Endothelial cell (in vitro differentiated cells): ENCODE results near the gene JUN. TPM values are rescaled to one million over a fixed set of nuclear protein-coding genes. Genes with fewer than 3 reads are reported as not detected.

ENCODE experiments used
- DNase-seq: peaks from one replicate; pipeline ENCODE4 v3.0.0; 2021; ENCODE audit warnings: low spot score
- H3K27ac Mint-ChIP-seq: one replicate; pipeline ENCODE4 v1.8.0; 2021; ENCODE audit warnings: mixed read lengths, inconsistent platforms; ENCODE audit not compliant: unreplicated experiment
- H3K27me3 Mint-ChIP-seq: one replicate; pipeline ENCODE4 v1.8.0; 2021; ENCODE audit warnings: mild to moderate bottlenecking, moderate library complexity, mixed read lengths, inconsistent platforms; ENCODE audit not compliant: unreplicated experiment
- H3K36me3 Mint-ChIP-seq: one replicate; pipeline ENCODE4 v1.8.0; 2021; ENCODE audit warnings: mild to moderate bottlenecking, low read depth, mixed read lengths, inconsistent platforms; ENCODE audit not compliant: unreplicated experiment
- H3K4me1 Mint-ChIP-seq: one replicate; pipeline ENCODE4 v1.8.0; 2021; ENCODE audit warnings: mild to moderate bottlenecking, mixed read lengths, inconsistent platforms; ENCODE audit not compliant: unreplicated experiment
- H3K4me3 Mint-ChIP-seq: one replicate; pipeline ENCODE4 v1.8.0; 2021; ENCODE audit warnings: mild to moderate bottlenecking, mixed read lengths, inconsistent platforms; ENCODE audit not compliant: unreplicated experiment
- H3K9me3 Mint-ChIP-seq: one replicate; pipeline ENCODE4 v1.8.0; 2021; ENCODE audit warnings: mixed read lengths, inconsistent platforms; ENCODE audit not compliant: unreplicated experiment
- total RNA-seq: library from RNA; stranded (reverse); fragmentation: NEBNext Ultra II Directional; extraction: Animal tissue kit (Norgen Biotek cat#: 25700); gene quantifications from one replicate; pipeline ENCODE4 v1.2.1, GENCODE V29; 2021; ENCODE audit not compliant: unreplicated experiment
- TF ChIP-seq, protein P1 (sequence below): fragments of 200-600 bp; sonication (generic); IDR thresholded peaks from one replicate; pipeline ENCODE4 v1.5.0; 2021; ENCODE audit warnings: antibody characterized with exemption; ENCODE audit not compliant: unreplicated experiment

The JUN gene
- total RNA-seq, 1 donor from 2014 or later = 56.3 TPM

DNA sequence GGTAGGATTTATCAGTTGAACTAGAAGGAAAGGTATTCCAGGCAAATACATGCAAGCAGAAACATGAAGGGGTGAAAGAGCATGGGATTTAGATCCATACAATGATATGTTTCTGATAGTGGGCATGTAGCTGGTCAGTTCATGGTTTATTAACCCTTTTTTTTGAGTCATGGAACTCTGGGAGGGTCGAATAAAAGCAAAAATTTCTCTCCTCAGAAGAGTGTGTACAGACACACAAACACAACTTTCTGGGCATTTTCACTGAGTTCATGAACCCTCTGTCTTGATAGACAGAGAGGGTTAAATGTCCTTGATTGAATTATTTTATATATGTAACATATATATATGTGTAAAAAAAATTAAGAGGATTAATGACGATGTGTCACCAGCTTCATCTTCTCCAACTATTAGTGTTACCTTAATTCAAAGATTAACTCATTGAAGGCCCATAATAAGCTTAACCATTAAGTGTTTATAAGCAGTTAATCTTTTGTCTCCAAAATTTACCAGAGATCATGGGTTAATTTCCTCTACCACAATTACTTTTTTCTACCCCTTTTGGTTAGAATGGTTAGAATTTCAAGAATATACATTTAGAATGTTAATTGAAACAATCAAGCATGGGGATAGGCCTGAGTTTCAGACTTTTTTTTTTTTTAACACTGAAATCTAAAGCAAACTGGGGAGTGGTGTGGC is 4.6 kb downstream of the JUN start:
- peaks cover 14% of the 10 kb centered on the region for H3K27me3 Mint-ChIP-seq
- TF ChIP-seq, protein P1, sequence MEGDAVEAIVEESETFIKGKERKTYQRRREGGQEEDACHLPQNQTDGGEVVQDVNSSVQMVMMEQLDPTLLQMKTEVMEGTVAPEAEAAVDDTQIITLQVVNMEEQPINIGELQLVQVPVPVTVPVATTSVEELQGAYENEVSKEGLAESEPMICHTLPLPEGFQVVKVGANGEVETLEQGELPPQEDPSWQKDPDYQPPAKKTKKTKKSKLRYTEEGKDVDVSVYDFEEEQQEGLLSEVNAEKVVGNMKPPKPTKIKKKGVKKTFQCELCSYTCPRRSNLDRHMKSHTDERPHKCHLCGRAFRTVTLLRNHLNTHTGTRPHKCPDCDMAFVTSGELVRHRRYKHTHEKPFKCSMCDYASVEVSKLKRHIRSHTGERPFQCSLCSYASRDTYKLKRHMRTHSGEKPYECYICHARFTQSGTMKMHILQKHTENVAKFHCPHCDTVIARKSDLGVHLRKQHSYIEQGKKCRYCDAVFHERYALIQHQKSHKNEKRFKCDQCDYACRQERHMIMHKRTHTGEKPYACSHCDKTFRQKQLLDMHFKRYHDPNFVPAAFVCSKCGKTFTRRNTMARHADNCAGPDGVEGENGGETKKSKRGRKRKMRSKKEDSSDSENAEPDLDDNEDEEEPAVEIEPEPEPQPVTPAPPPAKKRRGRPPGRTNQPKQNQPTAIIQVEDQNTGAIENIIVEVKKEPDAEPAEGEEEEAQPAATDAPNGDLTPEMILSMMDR = no peak
- H3K4me1 Mint-ChIP-seq = peaks cover 29% of the 10 kb centered on the region
- H3K36me3 Mint-ChIP-seq = peaks cover 24% of the 10 kb centered on the region
- H3K9me3 Mint-ChIP-seq = no peaks in the 10 kb centered on the region
- no peak for DNase-seq
- H3K27ac Mint-ChIP-seq = no peak overlapping the region
- no peak overlapping the region for H3K4me3 Mint-ChIP-seq

DNA sequence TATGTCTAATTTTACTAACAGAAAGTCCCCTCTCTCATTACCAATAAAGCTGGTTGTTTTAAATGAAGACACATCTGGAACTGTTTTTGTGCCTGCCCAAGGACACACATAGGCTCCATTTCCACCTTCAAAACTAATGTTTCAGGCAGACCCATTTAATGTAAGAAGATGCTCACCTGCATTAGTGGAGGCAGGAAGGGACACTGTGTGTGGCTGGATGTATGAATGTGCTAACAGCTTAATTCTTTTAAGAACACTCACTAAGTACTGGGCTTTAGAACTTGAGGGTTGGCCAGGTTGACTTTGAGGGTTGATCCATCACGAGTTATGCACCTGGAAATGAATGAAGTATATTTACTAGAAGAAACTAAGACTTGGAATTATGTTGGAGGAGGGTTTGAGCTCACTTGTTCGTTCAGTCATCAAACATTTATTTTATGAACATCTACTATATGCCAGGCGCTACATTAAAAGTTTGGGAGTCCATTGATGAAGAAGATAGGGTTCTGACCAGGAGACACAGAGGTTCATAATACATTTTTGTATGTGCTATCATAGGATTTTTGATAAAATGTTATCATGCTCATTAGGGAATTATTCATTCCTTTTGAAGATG is 5.4 kb downstream of the JUN start:
- H3K4me3 Mint-ChIP-seq = no peak overlapping the region
- H3K9me3 Mint-ChIP-seq = no peaks in the 10 kb centered on the region
- peaks cover 31% of the 10 kb centered on the region for H3K4me1 Mint-ChIP-seq
- DNase-seq = no peak
- no peak overlapping the region for H3K27ac Mint-ChIP-seq
- TF ChIP-seq, protein P1 = no peak
- peaks cover 20% of the 10 kb centered on the region for H3K36me3 Mint-ChIP-seq
- peaks cover 9% of the 10 kb centered on the region for H3K27me3 Mint-ChIP-seq

DNA sequence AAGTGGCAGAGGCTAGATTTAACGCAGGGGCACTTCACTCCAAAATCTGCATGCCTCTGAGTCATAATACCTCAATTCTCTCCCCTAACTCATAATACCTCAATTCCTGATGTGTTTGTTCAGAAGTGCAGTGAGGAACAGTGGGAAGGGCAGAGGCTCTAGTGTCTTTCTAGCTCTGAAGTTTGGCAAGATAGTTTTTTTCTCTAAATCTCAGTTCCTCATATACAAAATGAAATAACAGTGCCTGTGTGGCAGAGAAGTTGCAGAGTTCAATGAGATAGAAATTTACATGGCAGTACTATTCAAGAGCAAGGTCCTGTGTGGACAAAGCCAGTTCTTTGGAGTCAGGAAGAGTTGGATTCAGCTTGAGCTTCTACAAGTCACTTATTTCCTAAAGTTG is 9.8 kb downstream of the JUN start:
- TF ChIP-seq, protein P1 = no peak
- DNase-seq = no peak
- Mint-ChIP-seq H3K27ac (no peak overlapping the region), H3K27me3 (no peaks in the 10 kb centered on the region), H3K36me3 (no peaks in the 10 kb centered on the region), H3K9me3 (no peaks in the 10 kb centered on the region), H3K4me1 (peaks cover 13% of the 10 kb centered on the region), H3K4me3 (no peak overlapping the region)

DNA sequence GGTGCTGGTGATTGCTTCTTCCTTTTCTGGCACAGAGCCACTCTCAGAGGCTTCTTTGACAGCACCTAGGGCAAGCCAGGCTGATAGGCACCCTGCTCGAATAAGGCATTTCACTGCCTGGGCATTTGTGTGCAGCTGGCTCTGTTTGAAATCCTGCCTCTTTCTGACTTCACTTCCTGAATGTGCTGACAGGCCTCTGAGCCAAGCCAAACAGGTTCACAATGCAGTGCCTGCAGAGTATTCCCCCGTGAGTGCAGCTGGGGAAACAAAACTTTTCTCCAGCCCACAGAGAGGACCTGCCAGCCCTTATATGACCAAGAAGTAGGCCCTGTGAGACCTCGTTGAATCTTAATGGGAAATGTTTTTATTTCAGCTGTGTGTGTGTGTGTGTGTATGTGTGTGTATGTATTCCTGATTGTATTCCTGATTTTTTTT is 10.4 kb downstream of the JUN start:
- no peak overlapping the region for H3K27ac Mint-ChIP-seq
- no peaks in the 10 kb centered on the region for H3K36me3 Mint-ChIP-seq

More for the DNA sequence above, 10.4 kb downstream of the JUN start:
- TF ChIP-seq, protein P1 = no peak
- peak; percentile 20 for DNase-seq
- no peaks in the 10 kb centered on the region for H3K27me3 Mint-ChIP-seq
- H3K4me3 Mint-ChIP-seq = no peak overlapping the region
- H3K4me1 Mint-ChIP-seq = peaks cover 13% of the 10 kb centered on the region
- H3K9me3 Mint-ChIP-seq = no peaks in the 10 kb centered on the region
